Activated T-helper 2 cell treated with anti-CD3 and anti-CD28 coated beads, Interferon-gamma antibody, Interleukin-2, Interleukin-4, amounts not matched to agents 10 μg/mL and 5 μg/mL and 100 μg/mL, durations not matched to agents 14 hours and 24 hours and 36 hours (primary cell): Measurements from ENCODE around the gene CYFIP2. TPM values are rescaled to one million over a fixed set of nuclear protein-coding genes. Genes with fewer than 3 reads are reported as not detected.

Source experiments
- DNase-seq: peaks from one replicate; pipeline ENCODE4 v3.0.0; 2021; ENCODE audit warnings: low spot score
- H3K27ac Mint-ChIP-seq: one replicate; pipeline ENCODE4 v1.8.0; 2021; ENCODE audit warnings: mixed read lengths
- H3K27me3 Mint-ChIP-seq: one replicate; pipeline ENCODE4 v1.8.0; 2021; ENCODE audit warnings: low read depth, mixed read lengths
- H3K36me3 Mint-ChIP-seq: one replicate; pipeline ENCODE4 v1.8.0; 2021; ENCODE audit warnings: low read depth, mixed read lengths
- H3K4me1 Mint-ChIP-seq: one replicate; pipeline ENCODE4 v1.8.0; 2021; ENCODE audit warnings: low read depth, mixed read lengths
- H3K4me3 Mint-ChIP-seq: one replicate; pipeline ENCODE4 v1.8.0; 2021; ENCODE audit warnings: low read depth, mild to moderate bottlenecking, moderate library complexity, mixed read lengths
- H3K9me3 Mint-ChIP-seq: one replicate; pipeline ENCODE4 v1.8.0; 2021; ENCODE audit warnings: mixed read lengths
- intact Hi-C: fragments of 100-400 bp; cut with micrococcal nuclease; formaldehyde crosslinking; loops from one replicate; pipeline ENCODE4 v1.15.1; 2023
- total RNA-seq: library from RNA; stranded (reverse); gene quantifications from 2 replicates; pipeline ENCODE4 v1.2.3, GENCODE V29; 2022

The CYFIP2 gene
- total RNA-seq: 171 and 182 TPM in 2 replicates

DNA sequence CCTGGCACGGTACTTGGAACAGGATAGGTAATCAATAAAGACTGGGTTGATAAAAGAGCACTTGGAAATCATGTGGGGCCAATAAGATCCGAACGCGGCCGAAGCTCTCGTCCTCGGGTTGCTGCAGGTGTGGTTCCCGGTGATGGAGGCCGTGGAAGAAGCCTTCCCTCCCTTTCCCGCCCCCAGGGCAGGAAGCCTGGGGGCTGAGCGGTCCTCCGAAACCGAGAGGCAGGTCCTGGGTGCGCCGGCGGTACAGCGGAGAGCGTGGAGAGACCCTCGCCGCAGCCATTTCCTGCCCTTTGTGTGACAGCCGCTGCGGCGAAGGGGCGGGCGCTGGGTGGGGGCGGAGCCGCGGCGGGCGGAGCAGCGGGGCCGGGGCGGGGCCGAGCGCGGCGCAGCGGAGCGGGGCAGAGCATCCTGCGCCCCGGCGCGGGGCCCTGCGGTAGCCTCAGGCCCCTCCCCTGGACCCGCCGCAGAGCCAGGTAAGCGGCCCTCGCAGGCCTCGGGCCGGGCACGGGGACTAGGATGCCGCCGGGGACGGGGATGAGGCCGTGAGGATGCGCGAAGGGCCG lies at the start of gene CYFIP2:
Gene CYFIP2 (plus strand): TSS at position 410 of the 572 bp plus-strand sequence. CDS start 19,239 bp downstream, outside the sequence.
- peaks cover 65% of the 10 kb centered on the region for H3K4me1 Mint-ChIP-seq
- no peaks in the 10 kb centered on the region for H3K27me3 Mint-ChIP-seq
- peak within 1 kb of the TSS; percentile 95 for H3K27ac Mint-ChIP-seq
- no peaks in the 10 kb centered on the region for H3K9me3 Mint-ChIP-seq
- intact Hi-C loops: loop anchor here (1.0 to 5.0 kb wide), 4 partner anchors 8 to 238 kb away; no protein-coding TSS in a partner anchor
- DNase-seq: peak; percentile 84
- H3K4me3 Mint-ChIP-seq: peak within 1 kb of the TSS; percentile 89
- peaks cover 28% of the 10 kb centered on the region for H3K36me3 Mint-ChIP-seq

DNA sequence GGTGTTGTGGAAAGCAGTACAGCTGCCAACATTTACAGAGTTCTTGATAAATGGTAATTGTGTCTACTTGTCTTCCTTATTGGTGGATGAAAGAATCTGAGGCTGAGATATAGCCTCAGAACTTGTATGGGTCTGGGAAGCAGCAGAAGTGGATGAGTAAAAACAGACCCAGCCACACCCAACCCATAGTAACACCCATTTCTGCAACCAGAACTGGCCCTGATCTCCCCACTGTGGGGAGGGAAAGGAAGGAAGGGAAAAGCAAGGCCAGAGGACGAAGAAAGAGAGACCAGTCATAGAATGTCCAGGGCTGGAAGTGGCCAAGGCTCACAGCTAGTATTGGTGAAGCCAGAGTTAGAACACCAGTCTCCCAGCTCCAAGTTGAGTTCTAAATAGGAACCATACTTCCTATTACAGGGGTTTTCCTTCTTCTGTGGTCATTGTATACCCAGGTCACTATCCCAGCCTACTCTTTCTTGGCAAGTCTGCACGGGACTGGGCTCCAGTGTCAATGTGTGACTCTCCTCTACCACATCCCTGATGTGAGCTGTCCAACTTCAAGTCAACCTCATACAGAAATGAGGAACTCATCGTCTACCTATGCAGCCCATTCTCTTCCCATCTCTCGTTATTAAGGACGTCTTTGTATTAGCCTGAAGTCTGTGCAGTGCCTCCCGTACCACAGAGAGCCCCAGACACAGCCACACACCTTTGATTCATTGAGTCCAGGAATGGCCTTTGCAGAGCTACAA lies 49.4 kb upstream of the CYFIP2 start:
- peak overlapping the region; percentile 70 for H3K4me3 Mint-ChIP-seq
- peak overlapping the region; percentile 93 for H3K27ac Mint-ChIP-seq
- H3K36me3 Mint-ChIP-seq: peaks cover 98% of the 10 kb centered on the region
- no peaks in the 10 kb centered on the region for H3K9me3 Mint-ChIP-seq
- no peak for DNase-seq
- intact Hi-C loops: loop anchor here (1.0 to 5.0 kb wide), 3 partner anchors 13 to 184 kb away; partner anchors contain the start of gene ITK
- peaks cover 88% of the 10 kb centered on the region for H3K4me1 Mint-ChIP-seq
- H3K27me3 Mint-ChIP-seq: no peaks in the 10 kb centered on the region

DNA sequence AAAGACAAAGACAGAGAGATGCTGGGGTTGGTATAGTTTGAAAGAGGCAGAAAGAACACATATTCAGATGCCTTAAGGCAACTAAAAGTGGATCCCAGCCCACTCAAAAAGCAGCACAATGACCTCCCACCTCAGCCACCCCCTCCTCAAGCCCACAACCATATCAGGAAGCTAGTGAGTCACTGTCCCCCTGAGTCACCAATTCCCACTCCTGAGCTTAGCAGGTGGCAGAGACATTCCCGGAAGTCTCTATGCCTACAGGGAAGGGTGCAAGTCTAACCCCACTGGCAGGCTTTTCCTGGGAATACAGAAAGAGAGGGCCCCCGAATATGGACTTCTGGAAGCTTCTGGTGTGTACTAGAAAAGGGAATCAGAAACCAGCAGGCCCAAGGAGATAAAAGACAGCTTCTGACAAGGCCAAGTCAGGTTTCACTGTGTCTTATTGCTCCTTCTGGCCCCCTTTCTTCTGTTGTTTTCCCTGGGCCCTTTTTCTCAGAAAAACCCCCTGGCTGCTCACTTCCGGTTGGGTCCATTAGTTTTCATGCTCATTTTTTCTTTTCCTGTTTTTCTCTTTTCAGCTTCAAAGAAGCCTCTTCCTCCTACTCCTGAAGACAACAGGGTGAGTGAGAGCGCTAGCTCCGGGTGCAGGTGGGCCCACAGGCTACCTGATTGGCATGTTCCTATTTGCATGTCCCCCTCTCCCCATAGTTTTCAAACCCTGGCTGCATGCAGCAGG lies 48.5 kb upstream of the CYFIP2 start:
- H3K9me3 Mint-ChIP-seq: no peaks in the 10 kb centered on the region
- peak overlapping the region; percentile 93 for H3K27ac Mint-ChIP-seq
- H3K4me3 Mint-ChIP-seq: peak overlapping the region; percentile 73
- peaks cover 98% of the 10 kb centered on the region for H3K36me3 Mint-ChIP-seq
- DNase-seq: no peak
- H3K4me1 Mint-ChIP-seq: peaks cover 90% of the 10 kb centered on the region
- H3K27me3 Mint-ChIP-seq: no peaks in the 10 kb centered on the region
- intact Hi-C loops: loop anchor here (1.0 to 5.0 kb wide), 3 partner anchors 14 to 185 kb away; partner anchors contain the start of gene ITK

DNA sequence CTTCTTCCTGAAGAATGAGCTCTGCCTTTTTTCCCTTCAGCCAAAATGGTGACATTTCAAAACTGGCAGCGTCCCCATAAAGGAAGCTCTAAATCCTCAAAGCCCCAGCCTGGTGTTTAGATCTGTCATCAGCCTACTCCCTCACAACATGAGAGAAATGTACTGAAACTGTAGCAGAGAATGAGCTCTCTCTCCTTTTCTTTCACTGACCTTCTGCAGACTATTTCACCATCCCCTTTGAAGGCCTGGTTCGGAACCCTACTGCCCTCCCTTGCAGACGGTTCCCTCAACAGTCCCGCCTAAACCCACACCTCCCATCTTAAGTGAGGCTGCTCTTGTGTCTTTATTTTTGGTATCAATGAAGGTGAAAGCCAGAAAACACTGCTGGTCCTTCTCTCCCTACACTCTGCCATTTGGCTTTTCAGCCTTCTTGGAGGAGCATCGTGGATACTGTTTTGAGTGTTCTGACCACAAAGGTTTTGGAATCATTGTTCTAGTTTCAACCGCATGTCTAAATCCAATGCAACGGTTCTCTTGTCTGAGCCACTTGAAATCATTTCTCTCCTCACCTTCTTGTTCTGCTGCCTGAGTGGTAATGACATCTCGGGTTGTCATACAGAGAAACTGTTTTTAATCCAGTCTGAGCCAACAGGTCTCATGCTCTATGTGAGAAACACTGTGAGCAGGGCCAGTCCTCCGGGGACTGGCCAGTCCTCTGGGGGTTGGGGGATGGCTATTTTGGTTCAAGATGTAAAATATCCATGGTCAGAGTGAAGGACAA lies 46.2 kb upstream of the CYFIP2 start:
- no peak for DNase-seq
- Mint-ChIP-seq H3K27me3 (no peaks in the 10 kb centered on the region), H3K36me3 (peaks cover 96% of the 10 kb centered on the region), H3K27ac (peak overlapping the region; percentile 94), H3K4me1 (peaks cover 79% of the 10 kb centered on the region), H3K4me3 (peak overlapping the region; percentile 40), H3K9me3 (no peaks in the 10 kb centered on the region)
- intact Hi-C loops: loop anchor here (1.0 to 5.0 kb wide), 3 partner anchors 21 to 187 kb away; partner anchors contain the start of gene CYFIP2

DNA sequence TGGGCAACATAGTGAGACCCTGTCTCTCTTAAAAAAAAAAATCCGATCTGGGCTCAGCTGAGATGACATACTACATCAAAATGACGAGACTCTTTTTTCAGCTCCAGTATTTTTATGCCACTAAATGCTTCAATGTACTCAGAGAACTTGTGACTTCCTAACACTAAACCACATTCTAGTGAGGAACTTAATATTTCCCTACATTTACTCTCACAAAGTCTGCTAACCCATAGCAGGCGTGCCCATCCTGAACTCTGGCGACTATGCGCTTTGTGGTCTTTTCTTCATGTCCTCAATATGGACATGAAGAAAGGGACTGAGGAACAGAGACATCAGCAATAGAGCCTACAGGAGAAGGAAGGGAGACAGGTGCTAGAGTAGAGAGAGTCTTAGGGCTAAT lies 44.0 kb upstream of the CYFIP2 start:
- peaks cover 72% of the 10 kb centered on the region for H3K4me1 Mint-ChIP-seq
- H3K36me3 Mint-ChIP-seq: peaks cover 96% of the 10 kb centered on the region
- intact Hi-C loops: loop anchor here (1.0 to 5.0 kb wide), 9 partner anchors 9 to 301 kb away; partner anchors contain the start of genes CYFIP2 and ITK
- H3K27me3 Mint-ChIP-seq: no peaks in the 10 kb centered on the region
- DNase-seq: no peak
- H3K4me3 Mint-ChIP-seq: peak overlapping the region; percentile 58
- peak overlapping the region; percentile 93 for H3K27ac Mint-ChIP-seq
- no peaks in the 10 kb centered on the region for H3K9me3 Mint-ChIP-seq

DNA sequence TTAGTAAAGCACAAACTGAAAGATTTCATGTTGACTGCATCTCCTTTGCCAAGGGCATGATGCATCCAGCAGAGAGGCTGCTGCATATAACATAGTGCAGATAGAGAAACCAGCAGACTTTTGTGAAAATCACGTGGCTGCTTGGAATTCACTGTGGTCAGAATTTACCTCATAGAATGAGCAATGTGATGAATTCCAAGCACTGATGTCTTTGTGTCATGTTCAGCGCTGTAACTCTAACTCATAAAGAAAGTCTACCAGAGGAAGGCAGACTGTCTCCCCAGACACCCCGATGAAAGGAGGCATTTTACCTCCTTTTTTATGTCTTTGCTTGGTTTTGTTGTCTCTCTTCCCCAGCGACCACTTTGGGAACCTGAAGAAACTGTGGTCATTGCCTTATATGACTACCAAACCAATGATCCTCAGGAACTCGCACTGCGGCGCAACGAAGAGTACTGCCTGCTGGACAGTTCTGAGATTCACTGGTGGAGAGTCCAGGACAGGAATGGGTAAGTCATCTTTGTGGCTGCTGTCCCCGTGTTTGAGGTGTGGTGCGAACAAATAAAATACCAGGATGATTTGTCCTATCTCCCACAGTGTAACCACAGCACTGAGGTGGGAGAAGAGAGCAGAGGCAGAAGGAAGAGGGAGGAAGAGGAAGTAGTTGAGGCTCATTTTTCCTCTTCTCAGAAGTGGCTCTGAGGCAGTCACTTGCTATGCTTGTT lies 43.3 kb upstream of the CYFIP2 start:
- H3K27me3 Mint-ChIP-seq: no peaks in the 10 kb centered on the region
- H3K4me3 Mint-ChIP-seq: peak overlapping the region; percentile 78
- no peaks in the 10 kb centered on the region for H3K9me3 Mint-ChIP-seq
- H3K36me3 Mint-ChIP-seq: peaks cover 96% of the 10 kb centered on the region
- H3K27ac Mint-ChIP-seq: peak overlapping the region; percentile 93
- DNase-seq: peak; percentile 68
- peaks cover 70% of the 10 kb centered on the region for H3K4me1 Mint-ChIP-seq
- intact Hi-C loops: loop anchor here (1.0 to 5.0 kb wide), 9 partner anchors 9 to 302 kb away; partner anchors contain the start of genes CYFIP2 and ITK

DNA sequence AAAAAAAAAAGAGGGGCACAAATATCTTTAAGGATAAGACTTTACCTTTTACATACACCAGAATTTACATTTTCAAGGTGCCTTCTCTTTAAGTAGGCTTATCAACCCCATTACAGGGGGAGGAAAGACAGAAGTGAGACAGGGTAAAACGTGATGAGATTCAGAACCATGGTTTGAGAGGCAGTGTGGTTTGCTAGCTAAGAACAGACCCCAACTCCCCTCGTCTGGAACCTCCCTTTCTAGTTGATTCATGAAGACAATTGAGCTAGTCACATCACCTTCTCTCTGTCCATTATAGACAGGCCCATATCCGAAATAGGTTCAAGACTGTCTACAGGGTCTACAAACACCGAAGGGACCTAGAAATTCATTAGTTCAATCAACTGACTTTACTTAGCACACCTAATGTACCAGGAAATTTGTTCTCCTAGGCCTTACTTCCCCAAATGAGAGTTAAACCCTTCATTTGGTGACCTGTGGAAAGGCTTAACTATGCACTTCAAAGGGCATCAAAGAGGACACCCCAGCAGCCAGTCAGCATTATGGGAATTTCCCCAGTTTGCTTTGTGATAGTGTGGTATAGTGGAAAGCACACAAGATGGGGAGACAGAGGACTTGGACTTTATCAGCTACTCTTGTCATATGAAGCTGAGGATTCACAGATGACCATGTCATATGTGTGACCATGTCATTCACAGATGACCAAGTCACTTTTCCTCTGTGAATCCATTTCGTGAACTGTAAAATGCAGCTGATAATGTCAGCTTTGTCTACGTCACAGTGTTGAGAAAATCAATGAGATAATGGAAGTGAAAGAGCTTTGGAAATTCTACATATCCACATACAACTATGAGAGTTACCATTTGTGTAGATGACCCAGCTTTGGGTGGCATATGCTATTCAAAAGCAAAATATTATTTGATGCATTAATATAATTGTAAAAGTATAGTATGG lies 40.2 kb upstream of the CYFIP2 start:
- peak overlapping the region; percentile 89 for H3K27ac Mint-ChIP-seq
- peak overlapping the region; percentile 60 for H3K4me3 Mint-ChIP-seq
- H3K4me1 Mint-ChIP-seq: peaks cover 46% of the 10 kb centered on the region
- no peak for DNase-seq
- no peaks in the 10 kb centered on the region for H3K27me3 Mint-ChIP-seq
- H3K36me3 Mint-ChIP-seq: peaks cover 91% of the 10 kb centered on the region
- no peaks in the 10 kb centered on the region for H3K9me3 Mint-ChIP-seq
- intact Hi-C loops: no loop called here

DNA sequence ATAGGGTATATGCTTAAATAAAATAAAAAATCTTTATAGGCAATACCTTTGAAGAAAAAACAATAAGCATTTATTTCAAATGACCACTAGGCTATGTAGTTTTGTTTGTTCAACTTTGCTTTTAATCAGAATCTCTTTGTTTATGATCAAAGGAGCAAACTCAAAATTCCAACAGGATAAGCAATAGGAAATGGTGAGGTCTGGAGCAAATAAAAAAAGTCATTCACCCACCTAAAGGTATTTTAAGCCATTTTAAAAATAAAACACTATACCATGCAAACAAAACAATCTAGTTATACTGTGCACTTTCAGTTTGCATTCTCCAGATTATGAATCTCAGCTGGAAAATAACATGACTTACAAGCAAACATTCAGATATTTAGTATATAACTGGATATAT lies 35.3 kb upstream of the CYFIP2 start:
- no peaks in the 10 kb centered on the region for H3K9me3 Mint-ChIP-seq
- H3K4me1 Mint-ChIP-seq: peaks cover 35% of the 10 kb centered on the region
- intact Hi-C loops: no loop called here

DNA sequence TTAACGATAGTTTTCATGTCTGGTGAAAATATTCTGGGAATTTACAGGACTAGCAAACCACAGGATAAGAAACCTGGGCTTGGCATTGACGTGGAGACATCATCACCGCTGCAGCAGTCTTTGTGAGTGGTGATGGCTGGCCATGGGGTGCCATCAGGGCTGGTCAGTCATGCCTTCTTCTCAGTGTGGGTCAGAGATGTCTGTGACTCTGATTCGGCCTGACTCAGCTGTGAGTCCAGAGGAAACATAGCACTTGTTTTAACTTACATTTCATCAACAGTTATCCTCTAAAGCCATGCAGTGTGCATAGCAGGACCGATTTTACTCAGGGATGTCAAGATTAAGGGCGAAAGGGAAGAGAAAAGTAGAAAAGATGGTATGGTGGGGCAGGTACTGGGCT lies 33.2 kb upstream of the CYFIP2 start:
- intact Hi-C loops: no loop called here
- peaks cover 84% of the 10 kb centered on the region for H3K36me3 Mint-ChIP-seq
- H3K9me3 Mint-ChIP-seq: no peaks in the 10 kb centered on the region
- peak overlapping the region; percentile 68 for H3K27ac Mint-ChIP-seq
- H3K27me3 Mint-ChIP-seq: no peaks in the 10 kb centered on the region
- no peak for DNase-seq
- H3K4me1 Mint-ChIP-seq: peaks cover 24% of the 10 kb centered on the region
- H3K4me3 Mint-ChIP-seq: no peak overlapping the region

More for the DNA sequence above, 35.3 kb upstream of the CYFIP2 start:
- Mint-ChIP-seq H3K4me3 (no peak overlapping the region), H3K27me3 (no peaks in the 10 kb centered on the region), H3K36me3 (peaks cover 86% of the 10 kb centered on the region), H3K27ac (peak overlapping the region; percentile 38)
- no peak for DNase-seq

DNA sequence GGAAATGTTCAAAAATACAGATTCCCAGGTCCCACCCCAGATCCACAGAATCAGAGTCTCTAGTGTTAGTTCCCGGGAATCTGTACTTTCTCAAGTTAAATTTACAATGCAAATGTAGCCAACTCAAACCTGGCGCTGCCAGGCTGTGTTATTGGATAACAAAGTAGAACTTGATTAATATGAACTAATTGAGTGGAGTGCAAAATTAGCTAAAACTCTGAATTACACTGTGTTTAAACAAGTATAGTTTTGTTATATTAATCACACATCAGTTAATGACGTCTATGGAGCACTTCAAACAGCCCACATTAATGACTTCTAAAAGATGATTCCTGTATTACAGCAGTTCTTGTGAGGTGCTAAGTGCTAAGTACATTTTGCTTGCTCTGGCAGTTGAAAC lies 32.4 kb upstream of the CYFIP2 start:
- Mint-ChIP-seq H3K36me3 (peaks cover 86% of the 10 kb centered on the region), H3K4me1 (peaks cover 24% of the 10 kb centered on the region), H3K9me3 (no peaks in the 10 kb centered on the region), H3K4me3 (no peak overlapping the region), H3K27ac (peak overlapping the region; percentile 68), H3K27me3 (no peaks in the 10 kb centered on the region)
- DNase-seq: no peak
- intact Hi-C loops: no loop called here

DNA sequence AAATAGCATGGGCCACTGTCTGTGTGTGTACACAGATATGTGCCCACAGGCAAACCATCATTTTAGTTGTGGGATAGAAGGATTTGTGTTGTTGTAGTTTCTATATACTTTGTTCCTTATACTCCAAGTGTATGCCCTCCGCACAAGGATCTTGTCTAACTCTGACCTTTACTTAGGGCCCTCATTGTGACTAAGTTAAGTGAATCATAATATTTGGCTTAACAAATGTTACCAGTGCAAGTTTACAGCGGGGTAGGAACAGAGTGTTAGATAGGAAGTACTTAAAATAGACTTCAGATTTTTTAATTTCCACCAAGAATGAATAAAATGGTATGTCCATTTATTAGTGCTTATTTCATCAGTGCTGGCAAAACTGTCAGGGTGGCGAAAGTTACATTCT lies 29.5 kb upstream of the CYFIP2 start:
- intact Hi-C loops: no loop called here
- Mint-ChIP-seq H3K27me3 (no peaks in the 10 kb centered on the region), H3K4me1 (peaks cover 20% of the 10 kb centered on the region), H3K4me3 (no peak overlapping the region), H3K27ac (peak overlapping the region; percentile 17), H3K36me3 (peaks cover 92% of the 10 kb centered on the region), H3K9me3 (no peaks in the 10 kb centered on the region)
- no peak for DNase-seq
